ENCODE data around the gene ABHD16A.

ABHD16A gene

DNA sequence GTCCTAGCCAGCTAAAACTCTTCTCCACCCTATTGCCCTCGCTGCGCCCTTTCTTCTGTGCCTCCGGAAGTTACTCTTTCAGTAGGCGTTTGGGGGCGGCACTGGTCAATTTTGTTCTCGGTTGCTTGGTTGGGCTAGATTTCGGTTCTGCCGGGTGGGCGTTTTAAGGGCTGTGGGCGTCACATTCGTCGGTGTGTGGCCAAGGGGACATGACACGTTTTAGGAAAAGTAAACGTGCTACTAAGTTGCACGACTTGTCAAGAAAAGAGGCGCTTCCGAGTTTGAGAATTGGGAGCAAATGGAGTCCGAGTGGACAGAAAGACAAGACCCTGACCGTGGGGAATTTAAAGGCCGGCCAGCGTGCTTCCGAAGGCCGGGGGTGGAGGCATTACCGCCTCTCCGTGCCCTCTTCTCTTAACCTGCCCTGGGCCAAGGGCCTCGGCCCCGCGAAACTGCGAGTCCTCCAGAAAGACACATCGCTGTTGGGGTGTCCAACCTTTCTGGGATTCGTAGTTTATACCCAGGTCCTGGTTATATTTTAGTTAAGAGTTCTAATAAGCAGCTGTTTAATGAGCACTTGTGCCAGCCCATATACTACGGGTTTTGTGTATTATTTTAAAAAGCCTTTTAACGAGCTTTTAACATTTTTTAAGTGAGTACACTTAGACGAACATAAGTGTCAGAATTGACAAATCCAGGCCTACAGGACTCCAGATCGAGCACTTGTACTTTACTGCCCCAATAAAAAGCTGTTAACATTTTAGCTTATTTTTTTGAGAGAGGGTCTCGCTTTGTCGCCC, 50.0 kb downstream of the ABHD16A start:
- FAIRE-seq (peak; percentile 50), DNase-seq (ENCODE audit: insufficient read length, low spot score) (peak; percentile 69)
- TF ChIP-seq POLR2A (IDR thresholded peaks at IDR 0.05; ENCODE audit: low read depth, low read length): 0 out of 2 replicates have a peak, but pooled peaks have one; percentile 29

DNA sequence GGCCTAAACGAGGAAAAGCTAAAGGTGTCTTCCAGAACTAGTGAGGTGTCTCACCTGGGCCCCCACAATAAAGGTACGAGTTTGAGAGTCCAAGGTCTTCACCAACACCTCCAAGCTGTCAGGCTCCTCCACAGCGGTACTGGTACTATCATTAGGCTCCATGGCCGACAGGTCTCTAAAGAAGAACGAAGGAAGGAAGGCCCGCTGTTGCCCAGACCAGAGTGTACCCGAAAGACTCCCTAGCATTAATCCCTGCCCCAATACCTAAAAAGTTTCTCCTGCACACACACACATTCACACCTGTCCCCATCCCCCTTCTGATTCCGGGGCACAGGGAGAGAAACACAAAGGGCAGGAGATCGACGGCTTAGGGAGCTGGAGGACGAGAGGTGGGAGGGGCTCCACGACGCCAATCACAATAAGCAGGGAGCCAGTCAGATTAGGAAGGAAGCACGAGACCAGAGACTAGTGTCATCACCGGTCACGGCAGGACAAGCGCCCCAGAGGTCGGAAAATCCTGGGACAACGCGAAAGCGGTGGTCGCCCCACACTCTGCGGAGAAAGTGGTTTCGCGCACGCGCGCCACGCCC, 51.4 kb downstream of the ABHD16A start:
- TF ChIP-seq POLR2A (IDR thresholded peaks at IDR 0.05; ENCODE audit: low read depth, low read length): no peak
- DNase-seq (ENCODE audit: insufficient read length, low spot score) (peak; percentile 78), FAIRE-seq (no peak)

DNA sequence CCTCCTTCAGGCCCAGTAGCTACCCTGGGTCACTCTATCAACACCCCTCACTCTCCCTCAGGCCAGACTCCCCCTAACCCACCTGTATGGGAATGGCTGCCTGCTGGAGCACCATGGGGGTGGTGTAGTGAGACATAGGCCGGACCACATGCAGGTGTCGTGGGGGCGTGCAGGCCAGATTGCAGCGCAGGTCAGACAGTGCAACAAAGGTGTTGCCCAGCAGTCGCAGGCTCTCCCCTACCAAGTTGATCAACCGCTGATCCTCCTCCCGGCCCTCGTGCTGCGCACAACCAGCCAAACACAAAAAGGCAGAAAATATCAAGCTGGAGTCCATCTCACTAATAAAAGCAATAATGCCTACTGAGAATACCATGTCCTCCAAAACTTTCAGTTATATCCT, 57.8 kb downstream of the ABHD16A start:
- DNase-seq (ENCODE audit: insufficient read length, low spot score) (no peak), FAIRE-seq (no peak)
- TF ChIP-seq POLR2A (IDR thresholded peaks at IDR 0.05; ENCODE audit: low read depth, low read length): no peak

DNA sequence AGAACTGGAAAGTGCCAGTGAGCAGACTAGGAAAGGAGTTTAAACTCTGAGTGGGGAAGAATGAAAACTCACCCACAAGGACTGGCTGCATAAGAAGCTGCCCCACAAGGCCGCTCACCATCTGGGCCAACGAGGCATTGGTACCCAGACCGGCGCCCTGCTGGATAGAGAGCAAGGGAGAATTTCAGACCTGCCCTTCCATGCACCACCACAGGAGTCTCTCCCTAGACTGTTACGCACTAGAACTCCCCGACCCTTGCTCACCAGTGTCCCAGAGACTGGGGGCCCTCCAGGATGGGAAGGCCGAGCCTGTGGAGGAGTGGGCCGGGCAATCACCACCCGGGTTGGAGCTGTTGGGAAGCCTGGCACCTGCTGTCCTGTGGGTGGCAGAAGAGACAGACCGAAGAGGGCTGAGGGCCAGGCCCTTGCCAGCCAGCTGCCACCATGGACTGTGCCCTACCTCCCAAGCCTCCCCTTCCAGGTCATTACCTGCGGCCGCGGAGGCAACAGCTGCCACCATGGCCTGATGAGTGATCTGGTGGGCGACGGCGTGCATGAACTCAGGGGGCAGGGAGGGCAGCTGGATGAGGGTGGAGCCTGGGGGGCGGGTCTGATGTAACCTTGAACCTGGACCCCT, 59.2 kb downstream of the ABHD16A start:
- TF ChIP-seq POLR2A (IDR thresholded peaks at IDR 0.05; ENCODE audit: low read depth, low read length): no peak
- FAIRE-seq: no peak
- DNase-seq (ENCODE audit: insufficient read length, low spot score): no peak

DNA sequence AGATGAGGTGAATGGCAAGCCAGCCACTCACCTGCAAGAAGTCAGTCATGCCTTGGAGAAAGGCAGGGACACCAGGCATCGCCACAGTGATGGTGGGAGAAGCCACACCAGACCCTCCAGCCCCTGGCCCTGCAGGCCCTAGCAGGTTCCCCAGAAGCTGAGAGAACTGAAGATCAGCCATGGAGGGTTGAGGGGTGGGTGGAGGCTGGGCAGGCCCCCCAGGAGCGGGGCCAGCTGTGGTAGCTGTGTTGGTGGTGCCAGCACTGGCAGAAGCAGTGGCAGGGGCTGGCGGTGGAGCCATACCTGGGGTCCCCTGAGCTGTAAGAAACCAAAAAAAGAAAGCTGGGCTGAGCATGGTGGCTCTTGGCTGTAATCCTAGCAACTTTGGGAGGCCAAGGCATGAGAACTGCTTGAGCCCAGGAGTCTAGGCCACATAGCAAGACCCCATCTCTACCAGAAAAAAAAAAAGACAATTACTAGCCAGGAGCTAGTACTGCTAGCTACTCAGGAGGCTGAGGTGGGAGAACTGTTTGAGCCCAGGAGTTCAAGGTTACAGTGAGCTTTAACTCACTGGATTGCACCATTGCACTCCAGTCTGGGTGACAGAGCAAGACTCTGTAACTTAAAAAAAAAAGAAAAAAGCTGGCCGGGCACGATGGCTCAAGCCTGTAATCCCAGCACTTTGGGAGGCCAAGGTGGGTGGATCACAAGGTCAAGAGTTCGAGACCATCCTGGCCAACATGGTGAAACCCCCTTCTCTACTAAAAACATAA, 60.1 kb downstream of the ABHD16A start:
- no peak for FAIRE-seq
- TF ChIP-seq POLR2A (IDR thresholded peaks at IDR 0.05; ENCODE audit: low read depth, low read length): no peak
- DNase-seq (ENCODE audit: insufficient read length, low spot score): no peak

DNA sequence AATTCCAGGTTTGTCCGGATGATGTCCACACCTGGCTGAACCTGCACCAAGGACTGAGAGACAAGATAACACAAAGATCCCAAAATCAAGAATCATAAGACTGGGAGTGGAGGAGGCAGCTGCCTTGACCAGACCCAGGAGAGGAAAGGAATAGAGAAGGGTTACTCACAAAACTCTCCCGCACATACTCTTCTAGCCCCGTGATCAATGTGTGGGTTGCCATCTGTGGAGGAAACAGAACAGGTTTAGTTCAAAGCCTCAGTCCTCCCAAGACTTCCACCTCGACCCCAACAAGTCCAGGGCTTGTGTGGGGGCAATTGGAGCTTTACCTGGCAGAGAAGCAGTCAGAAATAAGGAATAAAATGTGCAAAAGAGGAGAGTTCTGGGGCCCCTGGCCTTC, 61.8 kb downstream of the ABHD16A start:
- DNase-seq (ENCODE audit: insufficient read length, low spot score): no peak
- no peak for TF ChIP-seq POLR2A (IDR thresholded peaks at IDR 0.05; ENCODE audit: low read depth, low read length)
- FAIRE-seq: no peak

DNA sequence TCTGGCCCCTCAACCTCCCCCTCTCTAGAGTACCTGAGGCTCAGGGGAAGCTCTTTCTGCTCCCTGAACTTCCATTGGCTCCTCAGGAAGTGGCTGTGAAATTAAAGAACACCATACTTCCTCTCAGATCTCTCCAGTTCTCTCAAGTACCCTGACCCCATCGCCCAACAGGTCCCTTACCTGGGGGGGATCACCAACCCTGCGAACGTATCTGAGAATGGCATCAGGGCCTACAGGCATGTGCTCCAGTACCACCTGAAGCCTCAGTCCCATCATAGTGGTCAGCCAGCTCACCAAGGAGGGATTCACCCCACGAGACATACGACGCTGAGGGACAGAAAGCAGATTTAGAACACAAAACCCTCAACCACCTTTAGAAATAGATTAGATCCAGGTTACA, 62.5 kb downstream of the ABHD16A start:
- DNase-seq (ENCODE audit: insufficient read length, low spot score) (no peak), FAIRE-seq (no peak)
- TF ChIP-seq POLR2A (IDR thresholded peaks at IDR 0.05; ENCODE audit: low read depth, low read length): no peak

DNA sequence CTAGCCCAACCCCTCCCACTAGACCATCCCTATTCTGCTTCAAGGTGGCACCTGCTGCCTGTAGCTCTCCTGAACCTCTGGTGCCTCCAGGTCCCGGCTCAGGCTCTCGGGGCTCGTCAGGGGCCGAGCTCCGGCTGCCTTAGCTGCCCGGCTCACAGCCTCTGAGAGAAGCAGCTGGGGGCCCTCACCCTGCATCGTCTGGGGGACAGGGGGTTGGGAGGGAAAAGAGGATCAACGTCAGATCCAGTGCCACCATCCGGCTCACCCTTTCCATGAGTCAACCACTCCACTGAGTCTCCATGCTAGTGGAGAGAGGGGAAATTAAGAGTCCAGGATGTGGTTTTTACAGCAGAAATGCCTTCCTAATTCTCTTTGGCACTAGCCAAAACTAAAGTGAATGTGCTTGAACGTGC, 63.7 kb downstream of the ABHD16A start:
- no peak for FAIRE-seq
- DNase-seq (ENCODE audit: insufficient read length, low spot score): no peak

DNA sequence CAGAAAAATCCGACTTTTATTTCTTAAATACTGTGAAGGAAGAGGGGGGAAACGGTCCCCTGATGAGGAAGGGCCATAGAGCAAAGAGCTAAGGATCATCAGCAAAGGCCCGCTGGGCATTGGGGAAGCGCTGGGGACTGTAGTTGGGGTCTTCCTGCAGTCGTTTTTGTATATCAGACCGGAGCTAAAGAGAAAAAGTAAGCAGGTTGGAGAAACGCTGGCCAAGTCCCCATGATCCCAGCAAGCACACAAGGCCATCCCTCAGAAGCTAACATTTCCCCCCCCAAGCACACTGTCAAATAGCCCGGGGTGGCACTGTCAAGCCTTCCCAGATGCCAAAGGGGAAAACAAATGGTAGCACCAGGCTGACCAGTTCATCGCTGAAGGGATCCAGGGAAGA, 64.1 kb downstream of the ABHD16A start:
- FAIRE-seq: no peak
- TF ChIP-seq POLR2A (IDR thresholded peaks at IDR 0.05; ENCODE audit: low read depth, low read length): no peak
- DNase-seq (ENCODE audit: insufficient read length, low spot score): no peak

More for the DNA sequence above, 63.7 kb downstream of the ABHD16A start:
- no peak for TF ChIP-seq POLR2A (IDR thresholded peaks at IDR 0.05; ENCODE audit: low read depth, low read length)
